Lung (tissue), 12 donors: ENCODE measurements around the gene CYP19A1. TPM values are rescaled to one million over a fixed set of nuclear protein-coding genes. Genes with fewer than 3 reads are reported as not detected.

ENCODE experiments used
- ATAC-seq: fragments of 200-7000 bp; cut with Tn5 transposase; one replicate; pipeline ENCODE4 v1.9.1; 2020; ENCODE audit warnings: moderate number of reproducible peaks; ENCODE audit not compliant: insufficient read depth, low FRiP score
- DNase-seq, 3 donors: peaks; one replicate each; pipeline ENCODE4 v3.0.0-alpha.2; 2013 to 2017
- H3K27ac ChIP-seq, 2 donors: one replicate each; pipeline ENCODE4 v1.5.1; 2013; ENCODE audit warnings: mild to moderate bottlenecking in 2 of 2, moderate library complexity in 2 of 2, control low read depth in 1 of 2, inconsistent platforms in 1 of 2, low read depth in 1 of 2, low read length in 1 of 2
- H3K27me3 ChIP-seq, 3 donors: one replicate each; pipeline ENCODE4 v1.5.1; 2013; ENCODE audit warnings: low read length in 2 of 3; ENCODE audit not compliant: control insufficient read depth in 3 of 3, insufficient read depth in 3 of 3
- H3K36me3 ChIP-seq, 4 donors: one replicate each; pipeline ENCODE4 v1.5.1; 2013; ENCODE audit warnings: low read length in 4 of 4, mild to moderate bottlenecking in 1 of 4, moderate library complexity in 1 of 4; ENCODE audit not compliant: control insufficient read depth in 4 of 4, insufficient read depth in 4 of 4
- H3K4me1 ChIP-seq, 5 donors: one replicate each; pipeline ENCODE4 v1.5.1; 2013; ENCODE audit warnings: low read length in 5 of 5, mild to moderate bottlenecking in 2 of 5, moderate library complexity in 1 of 5; ENCODE audit not compliant: control insufficient read depth in 5 of 5, insufficient read depth in 5 of 5
- H3K4me3 ChIP-seq: one replicate; pipeline ENCODE4 v1.5.1; 2013; ENCODE audit warnings: mild to moderate bottlenecking, control low read depth, moderate library complexity
- H3K9ac ChIP-seq, 2 donors: one replicate each; pipeline ENCODE4 v1.5.1; 2013; ENCODE audit warnings: low read length in 2 of 2, control low read depth in 1 of 2; ENCODE audit not compliant: insufficient read depth in 1 of 2
- H3K9me3 ChIP-seq, 4 donors: one replicate each; pipeline ENCODE4 v1.5.1; 2013; ENCODE audit warnings: low read length in 3 of 4, mild to moderate bottlenecking in 1 of 4, moderate library complexity in 1 of 4; ENCODE audit not compliant: control insufficient read depth in 4 of 4, insufficient read depth in 3 of 4
- WGBS, 2 donors: extraction: QIAGEN DNeasy Blood & Tissue Kit; methylation state at CpG; one replicate each; pipeline ENCODE4 v1.1.7; 2013; 5-methylcytosine and 5-hydroxymethylcytosine counted together
- polyA plus RNA-seq, 2 donors: library from polyadenylated mRNA; stranded (reverse); fragments of 200-250 nt; gene quantifications; one replicate each; pipeline ENCODE4 v1.2.1, GENCODE V29; 2013
- total RNA-seq, 2 donors: library from RNA; depleted of rRNA in 1 of 2; stranded (reverse); fragments of >200 nt in 1 of 2; gene quantifications; one replicate each; pipeline ENCODE4 v1.2.1, GENCODE V29; 2014 to 2021
- TF ChIP-seq, protein P1 (sequence below): IDR thresholded peaks from 2 replicates; pipeline ENCODE4 v1.5.1; 2012; ENCODE audit warnings: mild to moderate bottlenecking; ENCODE audit errors: control extremely low read depth, extremely low read depth
- donor health status: control.
- donor health status: control.
- donor health status: Bipolar disorder and iron deficiency.
- donor health status: healthy.
- donor health status: DM: yes; HTN: yes; CAD: no.

CYP19A1 gene
- total and polyA plus RNA-seq, 4 donors, result 0.37 to 9.6 (median 2.4) TPM

DNA sequence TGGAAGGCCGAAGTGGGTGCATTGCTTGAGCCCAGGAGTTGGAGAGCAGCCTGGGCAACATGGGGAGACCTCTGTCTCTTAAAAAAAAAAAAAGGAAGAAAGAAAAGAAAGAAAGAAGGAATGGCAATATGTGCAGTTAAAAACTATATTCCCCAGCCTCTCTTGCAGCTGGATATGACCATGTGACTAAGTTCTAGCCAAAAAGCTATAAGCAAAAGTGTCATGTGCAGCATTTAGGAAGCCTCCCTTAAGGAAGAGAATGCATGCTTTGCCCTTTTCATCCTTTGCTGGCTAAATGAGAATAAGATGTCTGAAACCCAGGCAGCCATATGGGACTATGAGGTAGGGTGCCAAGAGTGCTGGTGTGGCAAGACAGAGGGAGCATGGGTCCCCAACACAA is 21.8 kb downstream of the CYP19A1 start:
- 93 to 100% methylated on average over 1 of the region's 1 CpG for WGBS, 2 donors
- ATAC-seq, result no peak

DNA sequence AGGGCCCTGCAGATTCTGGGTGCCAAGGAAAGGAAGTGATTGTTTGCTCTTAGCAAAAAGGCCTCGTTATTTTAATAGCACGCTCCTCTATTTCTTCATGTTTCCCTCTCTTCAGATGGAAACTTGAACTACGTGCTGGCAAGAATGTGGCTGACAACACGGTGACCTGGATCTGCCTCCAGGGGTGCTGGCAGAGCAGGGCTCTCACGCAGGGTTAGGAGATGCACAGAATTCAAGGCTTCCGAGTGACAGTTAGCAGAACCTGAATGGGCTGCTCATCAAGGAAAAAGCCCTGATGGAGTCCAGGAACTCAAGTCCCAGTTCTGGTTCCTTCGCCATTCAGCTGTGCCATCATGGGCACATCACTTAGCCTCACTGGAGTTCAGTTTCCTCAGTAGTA is 22.7 kb downstream of the CYP19A1 start:
- H3K4me1 ChIP-seq, result peaks cover 0 to 21% (median 2%) of the 10 kb centered on the region in 5 donors
- H3K27me3 ChIP-seq, result no peaks in the 10 kb centered on the region
- DNase-seq (no peak), ATAC-seq (no peak)
- H3K9me3 ChIP-seq, result no peaks in the 10 kb centered on the region
- TF ChIP-seq, protein P1, sequence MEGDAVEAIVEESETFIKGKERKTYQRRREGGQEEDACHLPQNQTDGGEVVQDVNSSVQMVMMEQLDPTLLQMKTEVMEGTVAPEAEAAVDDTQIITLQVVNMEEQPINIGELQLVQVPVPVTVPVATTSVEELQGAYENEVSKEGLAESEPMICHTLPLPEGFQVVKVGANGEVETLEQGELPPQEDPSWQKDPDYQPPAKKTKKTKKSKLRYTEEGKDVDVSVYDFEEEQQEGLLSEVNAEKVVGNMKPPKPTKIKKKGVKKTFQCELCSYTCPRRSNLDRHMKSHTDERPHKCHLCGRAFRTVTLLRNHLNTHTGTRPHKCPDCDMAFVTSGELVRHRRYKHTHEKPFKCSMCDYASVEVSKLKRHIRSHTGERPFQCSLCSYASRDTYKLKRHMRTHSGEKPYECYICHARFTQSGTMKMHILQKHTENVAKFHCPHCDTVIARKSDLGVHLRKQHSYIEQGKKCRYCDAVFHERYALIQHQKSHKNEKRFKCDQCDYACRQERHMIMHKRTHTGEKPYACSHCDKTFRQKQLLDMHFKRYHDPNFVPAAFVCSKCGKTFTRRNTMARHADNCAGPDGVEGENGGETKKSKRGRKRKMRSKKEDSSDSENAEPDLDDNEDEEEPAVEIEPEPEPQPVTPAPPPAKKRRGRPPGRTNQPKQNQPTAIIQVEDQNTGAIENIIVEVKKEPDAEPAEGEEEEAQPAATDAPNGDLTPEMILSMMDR, result no peak
- WGBS, 2 donors, result 75 to 89% methylated on average over 7 of the region's 7 CpGs
- H3K4me3 ChIP-seq, result no peak overlapping the region
- no peaks in the 10 kb centered on the region for H3K36me3 ChIP-seq
- H3K27ac ChIP-seq, result no peak overlapping the region
- no peak overlapping the region for H3K9ac ChIP-seq

More for the DNA sequence above, 21.8 kb downstream of the CYP19A1 start:
- no peak for DNase-seq
- Histone ChIP-seq H3K4me1 (peaks cover 0 to 17% (median 2%) of the 10 kb centered on the region in 5 donors), H3K4me3 (no peak overlapping the region), H3K27ac (no peak overlapping the region), H3K36me3 (no peaks in the 10 kb centered on the region), H3K9me3 (peaks cover 0 to 2% (median 0%) of the 10 kb centered on the region in 4 donors), H3K27me3 (no peaks in the 10 kb centered on the region), H3K9ac (no peak overlapping the region)
- TF ChIP-seq, protein P1, result no peak

DNA sequence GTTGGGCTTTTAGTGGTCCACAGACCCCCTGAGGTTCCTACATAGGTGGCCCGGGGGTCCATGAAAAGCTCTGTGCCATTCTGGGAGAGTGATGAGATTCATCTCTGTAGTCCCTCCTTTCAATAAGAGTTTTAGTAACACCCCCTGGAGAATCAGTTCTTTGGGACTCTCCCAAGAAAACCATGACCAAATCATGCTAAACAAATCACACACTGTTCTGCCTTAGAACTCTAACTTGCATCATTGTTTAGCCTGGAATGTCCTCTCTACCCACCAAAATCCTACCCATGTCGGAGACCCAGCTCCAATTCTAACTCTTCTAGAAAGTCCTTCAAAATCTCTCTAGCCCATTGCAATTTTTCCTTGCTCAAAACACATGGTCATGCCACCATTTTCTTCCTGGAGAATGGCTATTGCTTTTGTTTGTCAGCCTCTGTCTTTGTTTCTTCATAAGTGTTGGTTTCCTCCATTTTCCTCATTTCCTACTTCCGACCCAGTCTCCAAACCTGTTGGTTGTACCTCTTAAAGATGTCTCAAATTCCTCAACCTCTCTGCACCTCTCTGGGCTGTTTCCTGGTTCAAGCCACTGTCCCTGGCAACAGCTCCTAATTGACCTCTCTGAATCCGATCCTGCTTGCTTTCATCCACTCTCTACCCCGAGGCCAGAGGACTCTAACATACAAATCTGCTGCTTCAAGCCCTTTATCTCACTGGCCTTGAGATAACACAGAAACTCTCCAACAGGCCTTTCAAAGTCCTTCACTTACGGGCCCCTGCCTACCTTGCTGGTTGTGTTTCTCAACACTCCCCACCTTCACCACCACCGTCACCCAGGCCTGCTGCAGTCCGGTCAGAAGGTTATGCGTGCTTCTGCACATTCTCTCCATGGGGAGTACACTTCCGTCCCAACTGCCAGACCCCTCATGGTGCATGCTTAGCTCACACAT is 23.7 kb downstream of the CYP19A1 start:
- 81 to 87% methylated on average over 10 of the region's 10 CpGs for WGBS, 2 donors
- H3K27me3 ChIP-seq, result no peaks in the 10 kb centered on the region
- H3K9me3 ChIP-seq, result no peaks in the 10 kb centered on the region
- TF ChIP-seq, protein P1, result no peak
- ATAC-seq (no peak), DNase-seq (no peak)
- H3K4me3 ChIP-seq, result no peak overlapping the region
- H3K4me1 ChIP-seq, result peaks cover 0 to 32% (median 9%) of the 10 kb centered on the region in 5 donors
- H3K27ac ChIP-seq, result no peak overlapping the region
- H3K36me3 ChIP-seq, result no peaks in the 10 kb centered on the region
- no peak overlapping the region for H3K9ac ChIP-seq
